HG02981 (cell line): ENCODE data around the gene TRAPPC12.
"Not testable (repeated sequence)": the region's sequence is repeated elsewhere in the genome, so short reads cannot be mapped to it uniquely, and the experiment has no call there.

Experiments
- ATAC-seq: cut with Tn5 transposase; IDR thresholded peaks from one replicate; pipeline ENCODE4 v1.9.1; 2021; ENCODE audit warnings: mild to moderate bottlenecking, moderate library complexity; ENCODE audit not compliant: unreplicated experiment

Gene TRAPPC12

GRCh38 chr2:3483227-3483985 is 103.9 kb downstream of the TRAPPC12 start:
- ATAC-seq, result no peak

DNA sequence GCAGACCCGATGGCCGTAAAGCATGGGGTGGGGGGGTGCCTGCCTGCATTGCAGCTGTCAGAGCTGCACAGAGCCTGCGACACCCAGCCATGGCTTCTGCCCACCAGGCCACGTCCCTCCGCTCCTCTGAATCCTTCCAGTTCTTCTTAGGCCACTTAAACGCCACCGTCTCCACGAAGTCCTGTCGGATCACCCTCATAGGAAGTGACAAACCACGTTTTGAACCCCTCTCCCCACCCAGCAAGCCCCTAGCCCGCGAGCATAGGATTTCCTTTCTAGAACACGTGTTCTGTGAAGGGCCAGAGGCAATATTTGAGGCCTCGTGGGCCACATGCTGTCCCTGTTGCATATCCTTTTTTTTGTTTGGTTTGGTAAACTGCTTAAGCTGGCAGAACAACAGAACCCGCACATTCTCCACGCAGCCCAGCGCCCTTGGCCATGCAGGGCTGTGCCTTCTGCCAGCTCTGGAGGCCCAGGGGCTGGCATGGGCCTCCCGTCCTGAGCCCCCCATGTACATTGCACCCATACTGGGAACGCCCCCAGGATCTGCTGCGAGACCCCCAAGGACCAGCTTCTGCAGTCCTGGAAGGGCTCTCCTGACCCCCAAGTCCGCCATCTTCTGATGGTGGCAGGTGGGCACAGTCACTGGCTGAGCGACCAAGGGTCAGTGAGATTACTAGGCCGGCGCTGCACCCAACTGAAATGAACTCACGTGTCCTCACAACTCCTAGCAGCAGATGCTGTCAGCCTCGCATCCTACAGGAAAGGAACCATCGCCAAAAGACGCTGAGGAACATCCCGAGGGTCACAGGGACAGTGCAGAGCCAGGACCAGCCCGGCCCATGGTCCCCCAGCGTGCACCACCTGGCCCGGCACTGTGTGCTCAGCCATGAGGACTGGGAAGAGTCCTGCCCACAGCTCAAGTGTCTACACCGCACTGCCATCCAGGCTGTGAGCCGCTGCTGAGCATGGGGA is 104.8 kb downstream of the TRAPPC12 start:
- ATAC-seq, result no peak

GRCh38 chr2:3485166-3485565 is 105.7 kb downstream of the TRAPPC12 start:
- ATAC-seq, result no peak

DNA sequence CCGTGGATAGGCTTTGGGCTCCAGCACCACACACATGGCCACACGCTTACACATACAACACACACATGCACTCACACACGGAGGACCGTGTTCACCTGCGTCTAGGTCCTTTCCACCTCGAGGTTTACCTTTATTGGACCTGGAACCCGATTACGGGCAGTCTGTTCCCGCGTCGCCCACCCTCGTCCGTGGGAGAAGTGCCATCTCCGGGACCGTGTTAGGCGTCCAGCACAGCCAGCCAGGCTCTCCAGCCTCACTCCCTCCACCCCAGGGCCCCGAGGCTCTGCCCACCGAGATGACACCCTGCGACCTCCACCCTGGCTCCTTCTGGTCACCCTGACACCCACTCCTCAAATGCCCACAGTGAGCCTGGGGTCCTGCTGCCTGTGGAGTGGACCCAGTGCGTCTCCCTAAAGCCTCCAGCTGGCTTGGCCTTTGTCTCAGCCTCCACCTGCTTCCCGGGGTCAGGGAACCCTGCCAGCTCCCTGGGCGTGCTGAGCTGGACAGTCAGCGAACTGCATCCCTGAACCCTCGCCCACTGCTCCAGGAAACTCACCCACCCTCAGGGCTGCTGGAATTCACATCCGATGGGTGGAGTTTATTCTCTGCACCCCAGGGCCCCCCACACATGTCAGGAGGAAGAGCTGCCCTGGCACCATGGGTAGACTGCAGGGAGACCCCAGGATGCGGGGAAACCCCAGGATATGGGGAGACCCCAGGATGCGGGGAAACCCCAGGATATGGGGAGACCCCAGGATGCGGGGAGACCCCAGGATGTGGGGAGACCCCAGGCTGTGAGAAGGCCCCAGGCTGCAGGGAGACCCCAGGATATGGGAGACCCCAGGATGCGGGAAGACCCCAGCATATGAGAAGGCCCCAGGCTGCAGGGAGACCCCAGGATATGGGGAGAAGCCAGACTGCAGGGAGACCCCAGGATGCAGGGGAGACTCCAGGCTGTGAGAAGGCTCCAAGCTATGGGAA is 106.8 kb downstream of the TRAPPC12 start:
- ATAC-seq, result no peak

DNA sequence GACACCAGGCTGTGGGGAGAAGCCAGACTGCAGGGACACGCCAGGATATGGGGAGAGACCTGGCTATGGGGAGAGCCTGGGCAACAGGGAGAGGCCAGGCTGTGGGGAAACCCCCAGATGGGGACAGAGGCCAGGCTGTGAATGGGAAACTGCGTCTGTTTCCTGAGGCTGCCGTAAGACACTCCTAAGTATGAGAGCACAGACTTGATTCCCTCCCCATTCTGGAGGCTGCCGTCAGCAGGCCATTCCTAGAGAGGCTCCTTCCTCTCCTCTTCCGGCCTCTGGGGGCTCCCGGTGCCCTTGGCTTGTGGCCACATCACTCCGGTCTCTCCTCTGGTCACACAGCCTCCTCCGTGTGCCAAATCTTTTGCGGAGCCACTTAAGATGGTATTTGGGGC is 107.5 kb downstream of the TRAPPC12 start:
- no peak for ATAC-seq

DNA sequence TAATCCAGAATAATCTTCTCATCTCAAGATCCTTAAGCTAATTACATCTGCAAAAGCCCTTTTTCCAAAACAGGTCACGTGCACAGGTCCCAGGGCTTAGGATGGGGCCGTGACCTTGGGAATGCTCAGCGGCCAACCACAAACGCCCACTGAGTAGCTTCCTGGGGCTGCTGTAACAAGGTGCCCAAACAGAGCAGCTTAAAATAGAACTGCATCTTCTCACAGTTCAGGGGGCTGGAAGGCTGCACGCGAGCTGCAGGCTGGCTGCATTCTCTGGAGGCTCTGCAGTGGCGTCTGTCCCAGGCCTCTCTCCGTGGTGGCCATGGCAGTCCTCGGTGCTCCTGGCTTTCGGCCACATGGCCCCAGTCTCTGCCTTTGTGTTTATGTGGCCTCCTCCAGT is 107.9 kb downstream of the TRAPPC12 start:
- no peak for ATAC-seq

- no peak for ATAC-seq
Measured at GRCh38 chr2:3488061-3488531, 108.6 kb downstream of the TRAPPC12 start.

DNA sequence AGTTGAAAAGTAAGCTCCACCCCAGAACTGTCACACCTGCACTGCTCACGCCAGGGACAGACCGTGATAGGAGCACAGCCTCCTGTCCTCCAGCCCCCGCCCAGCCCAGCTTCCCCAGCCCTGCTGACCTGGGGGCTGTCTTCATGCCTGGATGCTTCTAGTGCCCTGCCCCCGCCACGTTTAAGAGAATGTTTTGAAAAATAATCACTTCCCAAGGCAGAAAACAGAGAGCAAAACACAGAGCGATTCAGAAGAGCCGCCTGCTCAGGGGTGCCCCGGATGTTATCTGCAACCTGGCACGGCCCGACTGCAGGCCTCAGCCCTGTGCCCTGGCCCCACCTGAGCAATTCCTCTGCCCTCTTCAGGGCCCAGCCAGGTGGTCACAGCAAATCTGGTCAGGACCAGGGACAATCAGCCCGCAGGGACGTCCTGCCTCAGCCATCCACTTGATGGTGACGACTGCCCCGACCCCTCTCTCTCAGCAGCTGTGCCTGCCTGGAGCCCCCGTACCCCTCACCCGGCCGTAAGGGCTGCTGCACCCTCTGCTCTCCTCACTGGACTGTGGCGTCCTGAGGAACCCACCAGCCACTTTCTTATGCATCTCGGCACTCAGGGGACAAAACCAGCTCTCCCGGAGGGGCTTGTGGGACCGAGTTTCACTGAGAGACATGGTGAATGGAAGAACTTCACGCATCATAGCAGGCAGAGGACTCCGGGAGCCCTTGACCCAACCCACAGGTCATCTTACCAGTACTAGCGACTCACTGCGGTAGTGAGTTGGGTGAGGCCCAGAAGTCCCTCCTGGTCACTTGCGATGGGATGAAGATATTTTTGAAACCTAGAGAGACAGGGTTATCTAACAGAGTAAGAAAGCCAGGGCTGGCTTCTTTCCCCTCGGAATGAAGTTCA is 109.6 kb downstream of the TRAPPC12 start:
- no peak for ATAC-seq

GRCh38 chr2:3489764-3490115 is 110.2 kb downstream of the TRAPPC12 start:
- ATAC-seq, result no peak

DNA sequence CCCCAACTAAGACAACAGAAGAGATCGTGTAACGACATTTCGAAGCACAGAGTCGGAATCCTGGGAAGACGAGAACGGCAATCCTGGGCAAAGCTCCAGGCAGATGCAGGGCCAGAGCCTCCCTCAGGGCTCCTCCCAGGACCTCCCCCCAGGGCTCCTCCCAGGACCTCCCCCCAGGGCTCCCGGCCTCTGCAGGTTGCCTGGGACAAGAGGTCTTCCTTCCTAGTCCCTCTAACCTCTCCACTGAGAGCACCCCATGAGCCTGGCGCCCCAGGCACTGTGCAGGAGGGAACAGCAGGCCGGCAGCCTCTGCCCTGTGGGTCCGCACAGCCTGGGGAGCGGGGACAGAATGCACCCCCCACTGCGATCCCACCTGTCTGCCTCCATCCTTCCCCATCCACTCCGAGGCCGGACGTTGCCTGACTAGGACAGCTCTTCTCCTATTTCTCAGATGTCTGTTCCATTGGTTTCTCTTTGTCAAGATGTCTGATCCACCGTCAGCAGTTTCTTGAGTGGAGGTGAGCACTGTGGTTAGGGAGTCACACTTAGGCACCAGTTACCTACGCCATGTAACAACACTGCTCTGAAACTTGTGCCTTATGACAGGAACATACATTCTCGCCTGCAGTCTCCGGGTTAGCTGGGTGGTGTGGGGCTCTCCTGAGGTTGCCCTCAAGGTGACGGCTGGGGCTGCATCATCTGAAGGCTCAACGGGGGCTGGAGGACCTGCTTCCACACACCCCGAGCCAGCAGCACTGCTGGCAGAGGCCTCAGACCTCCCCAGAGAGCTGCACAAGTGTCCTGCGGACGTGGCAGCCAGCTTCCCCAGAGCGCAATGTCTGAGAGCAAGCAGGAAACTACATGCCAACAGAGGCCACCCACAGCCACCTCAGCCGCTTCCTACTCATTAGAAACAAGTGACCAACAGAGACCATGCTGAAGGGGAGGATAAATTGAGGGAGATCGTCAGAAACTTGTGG is 111.0 kb downstream of the TRAPPC12 start:
- ATAC-seq, result no peak

GRCh38 chr2:3491306-3491705 is 111.8 kb downstream of the TRAPPC12 start:
- ATAC-seq, result no peak

- ATAC-seq, result no peak
Measured at GRCh38 chr2:3491716-3492474, 112.4 kb downstream of the TRAPPC12 start.

DNA sequence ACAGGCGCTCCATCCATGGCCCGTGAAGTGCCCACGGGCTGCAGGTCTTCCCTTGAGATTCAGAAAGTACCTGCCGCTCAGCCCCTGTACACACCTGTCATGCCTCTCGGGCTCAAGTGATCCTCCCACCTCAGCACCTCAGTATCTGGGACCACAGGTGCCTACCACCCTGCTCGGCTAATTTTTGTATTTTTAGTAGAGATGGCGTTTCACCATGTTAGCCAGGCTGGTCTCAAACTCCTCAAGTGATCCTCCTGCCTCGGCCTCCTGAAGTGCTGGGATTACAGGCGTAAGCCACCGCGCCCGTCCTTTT is 112.9 kb downstream of the TRAPPC12 start:
- ATAC-seq, result not testable (repeated sequence)

GRCh38 chr2:3492951-3493614 is 113.6 kb downstream of the TRAPPC12 start:
- ATAC-seq, result no peak

DNA sequence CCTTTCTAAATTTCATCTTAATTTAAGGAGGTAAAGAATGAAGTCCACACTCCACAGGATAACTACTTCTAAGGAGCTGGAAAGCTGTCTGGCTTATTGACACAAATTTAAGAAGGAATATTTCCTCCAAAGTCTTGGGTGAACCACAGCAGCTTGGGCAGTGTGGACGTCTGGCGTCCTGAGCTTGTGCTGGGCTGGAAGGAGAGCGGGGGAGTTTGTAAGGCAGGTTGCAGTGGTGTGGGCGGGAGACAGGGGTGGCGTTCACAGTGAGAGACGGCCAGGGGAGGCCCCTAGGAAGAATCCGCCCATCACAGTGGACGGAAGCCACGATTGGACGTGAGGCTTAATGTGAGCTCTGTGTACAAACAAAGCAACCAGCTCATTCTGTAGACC is 114.1 kb downstream of the TRAPPC12 start:
- no peak for ATAC-seq

DNA sequence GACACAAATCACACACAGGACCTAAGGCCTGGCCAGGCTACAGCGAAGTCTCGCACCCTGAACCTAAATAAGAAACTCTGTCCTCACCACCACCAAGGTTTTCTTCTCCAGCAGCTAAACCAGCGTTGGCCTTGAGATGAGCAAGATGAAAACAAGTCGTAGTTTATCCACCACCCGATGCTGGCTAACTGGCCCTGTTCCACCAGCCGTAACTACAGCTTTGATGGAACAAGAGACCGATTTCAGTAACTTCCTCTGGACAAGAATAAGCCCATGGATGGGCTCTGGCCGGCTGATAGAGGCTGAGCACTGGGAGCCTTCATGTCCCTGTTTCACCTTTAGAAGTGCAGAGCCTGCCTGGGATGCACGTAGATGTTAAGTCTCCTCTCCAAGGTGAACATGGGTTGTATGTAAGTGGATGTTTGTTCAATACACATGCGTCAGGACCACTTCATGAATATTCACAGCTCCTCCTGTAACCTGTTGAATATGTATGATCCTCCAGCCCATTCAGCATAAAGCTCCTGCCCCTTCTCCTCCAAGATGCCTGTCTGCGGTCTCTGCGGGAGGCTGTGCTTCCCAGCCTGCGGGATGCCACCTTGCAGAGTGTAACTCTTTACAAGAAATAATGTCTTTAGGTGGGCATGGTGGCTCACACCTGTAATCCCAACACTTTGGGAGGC is 115.6 kb downstream of the TRAPPC12 start:
- ATAC-seq, result no peak

DNA sequence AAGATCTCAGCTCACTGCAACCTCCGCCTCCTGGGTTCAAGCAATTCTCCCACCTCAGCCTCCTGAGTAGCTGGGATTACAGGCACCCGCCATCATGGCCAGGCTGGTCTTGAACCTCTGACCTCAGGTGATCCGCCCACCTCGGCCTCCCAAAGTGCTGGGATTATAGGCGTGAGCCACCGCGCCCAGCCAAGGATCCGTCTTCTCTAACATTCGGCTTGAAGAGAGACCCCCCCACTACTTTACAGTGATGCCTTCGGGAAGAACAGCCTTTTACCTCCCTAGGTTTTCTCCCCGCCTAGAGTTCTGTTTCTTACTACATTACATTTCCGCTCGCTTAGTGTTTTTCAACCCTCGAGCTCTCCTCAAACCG is 117.2 kb downstream of the TRAPPC12 start:
- not testable (repeated sequence) for ATAC-seq
